Keratinocyte (primary cell): ENCODE measurements around the gene ARHGAP1. TPM values are rescaled to one million over a fixed set of nuclear protein-coding genes. Genes with fewer than 3 reads are reported as not detected.

Experiments used
- DNase-seq: peaks from one replicate; pipeline ENCODE4 v3.0.0-alpha.2; 2011; ENCODE audit warnings: low read depth, missing footprints, low spot score
- FAIRE-seq: peaks from 2 replicates; lab custom pipeline; 2011; peaks lifted over from hg19 to GRCh38; lab: Jason Lieb, UNC
- H2AFZ ChIP-seq: 2 replicates; pipeline ENCODE4 v1.6.0; 2012; ENCODE audit warnings: low read length, control low read depth, inconsistent platforms; ENCODE audit not compliant: control insufficient read depth
- H3K27ac ChIP-seq: 2 replicates; pipeline ENCODE4 v1.5.1; 2011; ENCODE audit warnings: low read length; ENCODE audit not compliant: control insufficient read depth, insufficient read depth
- H3K27me3 ChIP-seq: 3 replicates; pipeline ENCODE4 v1.6.0; 2011; ENCODE audit warnings: low read length; ENCODE audit not compliant: control insufficient read depth, insufficient read depth; ENCODE audit errors: extremely low read depth
- H3K36me3 ChIP-seq, 2 experiments: 2 replicates in 1 of 2; 3 replicates in 1 of 2; pipeline ENCODE4 v1.5.1; 2011; ENCODE audit warnings: low read length in 2 of 2, mild to moderate bottlenecking in 1 of 2; ENCODE audit not compliant: control insufficient read depth in 2 of 2, insufficient read depth in 2 of 2; ENCODE audit errors: extremely low read depth in 1 of 2
- H3K4me1 ChIP-seq: 3 replicates; pipeline ENCODE4 v1.5.1; 2011; ENCODE audit warnings: low read length; ENCODE audit not compliant: control insufficient read depth, insufficient read depth; ENCODE audit errors: extremely low read depth
- H3K4me2 ChIP-seq: 3 replicates; pipeline ENCODE4 v1.6.0; 2011; ENCODE audit warnings: low read depth, low read length; ENCODE audit not compliant: control insufficient read depth, insufficient read depth; ENCODE audit errors: extremely low read depth
- H3K4me3 ChIP-seq, 3 experiments: fragments of 200-600 bp in 1 of 3; sonication (generic) in 1 of 3; 2 replicates in 2 of 3; 3 replicates in 1 of 3; pipeline ENCODE4 v1.5.1; 2011 to 2016; ENCODE audit warnings: low read length in 3 of 3, mild to moderate bottlenecking in 3 of 3, control low read depth in 2 of 3, inconsistent platforms in 1 of 3, low read depth in 1 of 3, mixed read lengths in 1 of 3, mixed run types in 1 of 3, moderate library complexity in 1 of 3; ENCODE audit not compliant: control insufficient read depth in 2 of 3, insufficient read depth in 2 of 3; ENCODE audit errors: extremely low read depth in 1 of 3
- H3K79me2 ChIP-seq: 2 replicates; pipeline ENCODE4 v1.6.0; 2012; ENCODE audit warnings: low read length; ENCODE audit not compliant: control insufficient read depth, insufficient read depth
- H3K9ac ChIP-seq: 3 replicates; pipeline ENCODE4 v1.6.0; 2011; ENCODE audit warnings: low read length; ENCODE audit not compliant: control insufficient read depth, insufficient read depth; ENCODE audit errors: extremely low read depth
- H3K9me1 ChIP-seq: 3 replicates; pipeline ENCODE4 v1.6.0; 2011; ENCODE audit warnings: low read length; ENCODE audit not compliant: control insufficient read depth, insufficient read depth; ENCODE audit errors: extremely low read depth
- H3K9me3 ChIP-seq: 2 replicates; pipeline ENCODE4 v1.5.1; 2012; ENCODE audit warnings: low read depth, low read length; ENCODE audit not compliant: control insufficient read depth
- H4K20me1 ChIP-seq: 3 replicates; pipeline ENCODE4 v1.6.0; 2011; ENCODE audit warnings: low read length; ENCODE audit not compliant: control insufficient read depth, insufficient read depth; ENCODE audit errors: extremely low read depth
- CTCF ChIP-seq, 3 experiments: IDR thresholded peaks in 1 of 3; conservative IDR thresholded peaks in 1 of 3; optimal IDR thresholded peaks in 1 of 3; 2 replicates in 2 of 3; 3 replicates in 1 of 3; pipeline versions ENCODE3 to v1.5.1; 2011; ENCODE audit warnings: low read length in 3 of 3, mild to moderate bottlenecking in 3 of 3, moderate library complexity in 2 of 3, control low read depth in 1 of 3, inconsistent platforms in 1 of 3; ENCODE audit not compliant: insufficient read depth in 2 of 3; ENCODE audit errors: extremely low read depth in 1 of 3
- EZH2 ChIP-seq: IDR thresholded peaks from one replicate; pipeline ENCODE4 v1.6.1; 2012; ENCODE audit warnings: inconsistent platforms, mild to moderate bottlenecking, low read length, moderate library complexity
- dilution Hi-C: fragments of 300-500 bp; cut with MboI; formaldehyde crosslinking; loops from one replicate; pipeline ENCODE4 v1.7.0; 2020; ENCODE audit warnings: low sequenced_read_pairs; ENCODE audit not compliant: extremely low pct_ligation_motif_present
- polyA plus RNA-seq, 5 experiments: library from polyadenylated mRNA; depleted of rRNA in 3 of 5; stranded (reverse) in 3 of 5; stranded (forward) in 1 of 5; unstranded in 1 of 5; fragments of >200 nt; gene quantifications; 1 replicate in 1 of 5; 2 replicates in 3 of 5; 3 replicates in 1 of 5; pipeline versions ENCODE4 v1.2.1 to v1.2.3, GENCODE V29; 2011 to 2012; ENCODE audit warnings: missing spikeins in 2 of 5, low read depth in 1 of 5, low replicate concordance in 1 of 5

Gene ARHGAP1
- polyA plus RNA-seq, 1 donor (not counting 4 experiments of a cell fraction or from before 2014, with no cell fraction given), result 19.5 TPM

DNA sequence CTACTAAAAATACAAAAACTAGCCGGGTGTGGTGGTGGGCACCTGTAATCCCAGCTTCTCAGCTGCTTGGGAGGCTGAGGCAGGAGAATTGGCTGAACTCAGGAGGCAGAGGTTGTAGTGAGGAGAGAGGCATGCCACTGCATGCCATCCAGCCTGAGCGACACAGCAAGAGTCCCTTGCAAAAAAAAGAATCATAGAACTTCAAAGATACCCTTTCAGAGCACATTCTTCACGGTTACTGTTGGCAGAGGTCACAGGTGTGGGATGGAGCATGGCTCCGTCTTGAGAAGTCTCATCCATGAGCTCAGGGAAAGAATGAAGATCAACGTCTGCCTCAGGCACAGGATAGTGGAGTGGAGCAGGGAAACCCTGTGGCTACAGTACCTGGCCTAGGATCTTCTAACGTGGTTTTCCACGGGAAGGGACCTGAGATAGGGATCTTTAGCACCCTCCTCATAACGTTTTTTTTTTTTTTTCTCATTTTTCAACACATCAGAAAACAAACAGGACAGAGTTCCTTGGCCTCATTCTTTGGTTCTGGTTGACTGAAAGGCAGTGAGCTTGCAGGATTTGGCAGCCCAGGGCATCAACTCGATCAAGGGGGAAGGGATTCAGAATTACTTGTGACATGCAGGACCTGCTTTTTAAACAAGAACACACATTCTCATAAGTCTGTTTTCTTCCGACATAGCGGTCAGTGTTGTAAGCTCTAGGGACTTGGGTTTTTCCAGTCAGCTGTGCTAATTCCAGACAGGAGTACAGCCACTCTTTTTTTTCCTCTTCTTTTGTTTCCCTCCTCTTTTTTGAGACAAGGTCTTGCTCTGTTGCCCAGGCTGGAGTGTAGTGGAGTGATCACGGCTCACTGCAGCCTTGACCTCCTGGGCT, 41.4 kb upstream of the ARHGAP1 start:
- no peaks in the 10 kb centered on the region for H4K20me1 ChIP-seq
- dilution Hi-C loops, result no loop called here

DNA sequence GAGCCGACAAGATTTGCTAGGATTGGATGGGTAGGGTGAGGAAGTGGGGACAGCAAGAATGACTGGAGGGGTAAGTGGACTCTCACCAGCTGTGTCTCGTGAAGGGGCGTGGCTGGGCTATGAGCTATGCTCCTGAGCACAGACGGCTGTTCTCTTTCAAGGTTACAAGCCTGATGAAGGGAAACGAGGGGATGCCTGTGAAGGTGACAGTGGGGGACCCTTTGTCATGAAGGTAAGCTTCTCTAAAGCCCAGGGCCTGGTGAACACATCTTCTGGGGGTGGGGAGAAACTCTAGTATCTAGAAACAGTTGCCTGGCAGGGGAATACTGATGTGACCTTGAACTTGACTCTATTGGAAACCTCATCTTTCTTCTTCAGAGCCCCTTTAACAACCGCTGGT, 38.5 kb upstream of the ARHGAP1 start:
- Histone ChIP-seq H3K4me3 (no peak overlapping the region), H4K20me1 (no peaks in the 10 kb centered on the region), H3K4me2 (no peak overlapping the region), H3K9me3 (no peaks in the 10 kb centered on the region), H3K4me1 (no peaks in the 10 kb centered on the region), H3K9ac (no peak overlapping the region), H3K79me2 (no peaks in the 10 kb centered on the region), H2AFZ (no peak overlapping the region), H3K27me3 (no peaks in the 10 kb centered on the region), H3K36me3 (peaks cover 12 to 20% of the 10 kb centered on the region in 2 experiments), H3K27ac (no peak overlapping the region), H3K9me1 (no peaks in the 10 kb centered on the region)
- dilution Hi-C loops, result no loop called here
- DNase-seq (no peak), FAIRE-seq (no peak)
- TF ChIP-seq EZH2 (no peak), CTCF (optimal IDR thresholded peaks at IDR 0.05 in 1 of 3, IDR thresholded peaks at IDR 0.05 in 1 of 3, conservative IDR thresholded peaks at IDR 0.05 in 1 of 3; ENCODE audit: extremely low read depth in 1 of 3, insufficient read depth in 2 of 3, low read length in 3 of 3) (no peak)

More for the DNA sequence above, 41.4 kb upstream of the ARHGAP1 start:
- no peaks in the 10 kb centered on the region for H3K9me1 ChIP-seq
- H3K79me2 ChIP-seq, result no peaks in the 10 kb centered on the region
- TF ChIP-seq EZH2, result no peak
- TF ChIP-seq CTCF (optimal IDR thresholded peaks at IDR 0.05 in 1 of 3, IDR thresholded peaks at IDR 0.05 in 1 of 3, conservative IDR thresholded peaks at IDR 0.05 in 1 of 3; ENCODE audit: extremely low read depth in 1 of 3, insufficient read depth in 2 of 3, low read length in 3 of 3), result no peak
- no peaks in the 10 kb centered on the region for H3K9me3 ChIP-seq
- H3K9ac ChIP-seq, result no peak overlapping the region
- no peaks in the 10 kb centered on the region for H3K4me1 ChIP-seq
- DNase-seq (no peak), FAIRE-seq (no peak)
- H3K4me3 ChIP-seq, result no peak overlapping the region
- H3K36me3 ChIP-seq, result peaks cover 25 to 43% of the 10 kb centered on the region in 2 experiments
- H3K4me2 ChIP-seq, result no peak overlapping the region
- H3K27ac ChIP-seq, result no peak overlapping the region
- no peaks in the 10 kb centered on the region for H3K27me3 ChIP-seq
- H2AFZ ChIP-seq, result no peak overlapping the region
